Liver (tissue), 9 donors: ENCODE results near the gene ITIH5. TPM values are rescaled to one million over a fixed set of nuclear protein-coding genes. Genes with fewer than 3 reads are reported as not detected.
A peak's percentile ranks its signal among the peaks of the same experiment; 100 is the strongest.

ENCODE experiments used
- DNase-seq: peaks from one replicate; pipeline ENCODE4 v3.0.0-alpha.2; 2017; ENCODE audit warnings: low spot score
- H3K27ac ChIP-seq, 2 donors: one replicate each; pipeline ENCODE4 v1.7.0; 2013; ENCODE audit warnings: inconsistent platforms in 2 of 2, low read length in 2 of 2, control low read depth in 1 of 2, low read depth in 1 of 2, mild to moderate bottlenecking in 1 of 2
- H3K27me3 ChIP-seq, 4 donors: one replicate each; pipeline versions ENCODE4 v1.6.1 to v1.7.0; 2013; ENCODE audit warnings: low read length in 3 of 4, inconsistent platforms in 1 of 4, mild to moderate bottlenecking in 1 of 4, moderate library complexity in 1 of 4; ENCODE audit not compliant: control insufficient read depth in 4 of 4, insufficient read depth in 4 of 4
- H3K36me3 ChIP-seq, 4 donors: one replicate each; pipeline versions ENCODE4 v1.6.1 to v1.7.0; 2013; ENCODE audit warnings: low read length in 3 of 4, mild to moderate bottlenecking in 3 of 4, low read depth in 1 of 4, moderate library complexity in 1 of 4; ENCODE audit not compliant: control insufficient read depth in 4 of 4, insufficient read depth in 3 of 4
- H3K4me1 ChIP-seq, 4 donors: one replicate each; pipeline versions ENCODE4 v1.6.1 to v1.7.0; 2013; ENCODE audit warnings: low read length in 3 of 4, mild to moderate bottlenecking in 3 of 4, moderate library complexity in 1 of 4; ENCODE audit not compliant: control insufficient read depth in 4 of 4, insufficient read depth in 4 of 4
- H3K4me3 ChIP-seq, 3 donors: one replicate each; pipeline versions ENCODE4 v1.6.1 to v1.7.0; 2013; ENCODE audit warnings: low read length in 3 of 3, control low read depth in 1 of 3, low read depth in 1 of 3, mild to moderate bottlenecking in 1 of 3
- H3K9ac ChIP-seq, 2 donors: one replicate each; pipeline ENCODE4 v1.7.0; 2013; ENCODE audit warnings: low read length in 2 of 2, mild to moderate bottlenecking in 2 of 2, moderate library complexity in 2 of 2, control low read depth in 1 of 2, low read depth in 1 of 2
- H3K9me3 ChIP-seq, 4 donors: one replicate each; pipeline versions ENCODE4 v1.6.1 to v1.7.0; 2013; ENCODE audit warnings: low read length in 3 of 4; ENCODE audit not compliant: control insufficient read depth in 4 of 4
- ATF3 ChIP-seq: IDR thresholded peaks from 2 replicates; pipeline ENCODE4 v1.6.1; 2016; ENCODE audit warnings: antibody characterized with exemption
- CTCF ChIP-seq: fragments of 150-350 bp; IDR thresholded peaks from 2 replicates; pipeline ENCODE4 v1.5.1; 2017; ENCODE audit warnings: improper control_type of control experiment, low read depth, low read length; ENCODE audit not compliant: missing input control
- EGR1 ChIP-seq, 2 donors: IDR thresholded peaks; 2 replicates each; pipeline ENCODE4 v1.6.1; 2016 to 2018; ENCODE audit warnings: antibody characterized with exemption in 2 of 2, low read depth in 2 of 2
- FOXA1 ChIP-seq: IDR thresholded peaks from 2 replicates; pipeline ENCODE4 v1.6.1; 2016; ENCODE audit warnings: antibody characterized with exemption
- GABPA ChIP-seq, 2 donors: IDR thresholded peaks in 1 of 2; conservative IDR thresholded peaks in 1 of 2; 2 replicates each; pipeline ENCODE4 v1.6.1; 2016; ENCODE audit warnings: antibody characterized with exemption in 2 of 2, mild to moderate bottlenecking in 1 of 2, moderate library complexity in 1 of 2
- HNF4A ChIP-seq, 2 donors: conservative IDR thresholded peaks; 2 replicates each; pipeline ENCODE4 v1.6.1; 2016; ENCODE audit warnings: antibody characterized with exemption in 2 of 2, mild to moderate bottlenecking in 2 of 2
- HNF4G ChIP-seq: IDR thresholded peaks from 2 replicates; pipeline ENCODE4 v1.6.1; 2016; ENCODE audit warnings: antibody characterized with exemption
- MAX ChIP-seq: IDR thresholded peaks from 2 replicates; pipeline ENCODE4 v1.6.1; 2016; ENCODE audit warnings: antibody characterized with exemption
- RAD21 ChIP-seq, 2 donors: IDR thresholded peaks; 2 replicates each; pipeline ENCODE4 v1.6.1; 2016; ENCODE audit warnings: antibody characterized with exemption in 2 of 2, mild to moderate bottlenecking in 2 of 2
- REST ChIP-seq: IDR thresholded peaks from 2 replicates; pipeline ENCODE4 v1.6.1; 2016; ENCODE audit warnings: antibody characterized with exemption, mild to moderate bottlenecking
- RXRA ChIP-seq, 2 donors: IDR thresholded peaks; 2 replicates each; pipeline ENCODE4 v1.6.1; 2017 to 2018; ENCODE audit warnings: antibody characterized with exemption in 2 of 2, mild to moderate bottlenecking in 1 of 2
- SP1 ChIP-seq: IDR thresholded peaks from 2 replicates; pipeline ENCODE4 v1.6.1; 2018; ENCODE audit warnings: antibody characterized with exemption, mild to moderate bottlenecking
- TAF1 ChIP-seq: conservative IDR thresholded peaks from 2 replicates; pipeline ENCODE4 v1.6.1; 2016; ENCODE audit warnings: antibody characterized with exemption, mild to moderate bottlenecking
- YY1 ChIP-seq: IDR thresholded peaks from 2 replicates; pipeline ENCODE4 v1.6.1; 2016; ENCODE audit warnings: antibody characterized with exemption, mild to moderate bottlenecking
- WGBS: extraction: QIAGEN DNeasy Blood & Tissue Kit; methylation state at CpG from one replicate; pipeline ENCODE4 v1.1.7; 2013; 5-methylcytosine and 5-hydroxymethylcytosine counted together
- polyA plus RNA-seq, 2 donors: library from polyadenylated mRNA; stranded (reverse) in 1 of 2; unstranded in 1 of 2; fragments of 200-250 nt in 1 of 2; fragments of >200 nt in 1 of 2; fragmentation: Nextera tagmentation in 1 of 2; extraction: Ambion mirVana in 1 of 2; gene quantifications; one replicate each; pipeline versions ENCODE4 v1.2.1 to v1.2.3, GENCODE V29; 2013 to 2015
- total RNA-seq, 2 donors: library from RNA; depleted of rRNA; stranded (reverse); fragments of >200 nt; gene quantifications; one replicate each; pipeline ENCODE4 v1.2.3, GENCODE V29; 2014
- donor health status: healthy.
- donor health status: healthy.
- donor health status: healthy.
- donor health status: healthy.
- donor health status: healthy.

Gene ITIH5
- 1 to 10 TPM; 1.3 TPM for total RNA-seq
- polyA plus RNA-seq, result under 1 TPM; 0.60 to 0.71 TPM

GRCh38 chr10:7666253-7667023, at the start of gene ITIH5:
ITIH5 (minus strand) TSS chr10:7666966; CDS start chr10:7666892, 74 bp downstream.
- peaks cover 0 to 11% (median 10%) of the 10 kb centered on the region in 4 donors for H3K4me1 ChIP-seq
- no peak within 1 kb of the TSS for H3K9ac ChIP-seq
- H3K27me3 ChIP-seq, result peaks cover 0 to 13% (median 7%) of the 10 kb centered on the region in 4 donors
- 4% methylated on average over 54 of the region's 54 CpGs for WGBS
- DNase-seq, result no peak
- H3K27ac ChIP-seq, result no peak within 1 kb of the TSS
- TF ChIP-seq HNF4A (conservative IDR thresholded peaks at IDR 0.05), result no peak
- no peak for TF ChIP-seq RXRA (IDR thresholded peaks at IDR 0.05)
- TF ChIP-seq EGR1 (IDR thresholded peaks at IDR 0.05; ENCODE audit: low read depth in 2 of 2), result no peak
- no peak for TF ChIP-seq CTCF
- no peak for TF ChIP-seq REST
- TF ChIP-seq GABPA (IDR thresholded peaks at IDR 0.05 in 1 of 2, conservative IDR thresholded peaks at IDR 0.05 in 1 of 2), result no peak
- TF ChIP-seq SP1, result no peak
- TF ChIP-seq ATF3, result no peak
- TF ChIP-seq YY1, result no peak
- no peak for TF ChIP-seq MAX
- no peak for TF ChIP-seq RAD21 (IDR thresholded peaks at IDR 0.05)
- TF ChIP-seq HNF4G, result no peak
- TF ChIP-seq TAF1, result no peak
- peaks cover 0 to 1% (median 0%) of the 10 kb centered on the region in 4 donors for H3K36me3 ChIP-seq
- peak within 1 kb of the TSS in 2 of 3 donors; percentile 36 to 51 for H3K4me3 ChIP-seq
- no peaks in the 10 kb centered on the region for H3K9me3 ChIP-seq

GRCh38 chr10:7715515-7715914, 48.7 kb upstream of the ITIH5 start:
- H3K4me3 ChIP-seq, result no peak overlapping the region
- 92% methylated on average over 7 of the region's 7 CpGs for WGBS
- H3K27ac ChIP-seq, result no peak overlapping the region

More at GRCh38 chr10:7715515-7715914, 48.7 kb upstream of the ITIH5 start:
- Histone ChIP-seq H3K4me1 (peaks cover 0 to 17% (median 3%) of the 10 kb centered on the region in 4 donors), H3K36me3 (peaks cover 3 to 63% (median 47%) of the 10 kb centered on the region in 4 donors), H3K27me3 (no peaks in the 10 kb centered on the region), H3K9me3 (no peaks in the 10 kb centered on the region), H3K9ac (no peak overlapping the region)
- TF ChIP-seq REST (no peak), TAF1 (no peak), FOXA1 (no peak), ATF3 (no peak), SP1 (no peak), HNF4G (no peak)
- DNase-seq, result no peak
